ENCODE measurements around the gene PFKFB4. TPM values are rescaled to one million over a fixed set of nuclear protein-coding genes. Genes with fewer than 3 reads are reported as not detected.

PFKFB4 gene
- total RNA-seq, 1 experiment from 2014 or later: 12.3 TPM

- H2BK120ac ChIP-seq (ENCODE audit: low read depth, low read length, poor library complexity, severe bottlenecking): no peak overlapping the region
Measured at GRCh38 chr3:48584836-48585235, 28.2 kb upstream of the PFKFB4 start.

More at GRCh38 chr3:48584836-48585235, 28.2 kb upstream of the PFKFB4 start:
- Histone ChIP-seq H2AK5ac (ENCODE audit: insufficient read length, low read length) (no peak overlapping the region), H3K4me1 (ENCODE audit: insufficient read depth, low read length) (no peaks in the 10 kb centered on the region), H4K8ac (replicated peaks; ENCODE audit: insufficient read length, low read depth, low read length) (no peak overlapping the region), H3T11ph (ENCODE audit: low read length) (no peak overlapping the region), H3K27me3 (ENCODE audit: insufficient read depth, low read length) (no peaks in the 10 kb centered on the region), H2AFZ (ENCODE audit: low read length) (no peak overlapping the region), H3K79me1 (ENCODE audit: insufficient read depth, low read depth, low read length, poor library complexity, severe bottlenecking) (no peaks in the 10 kb centered on the region), H3K9me3 (ENCODE audit: control insufficient read depth, low read depth, low read length) (no peaks in the 10 kb centered on the region), H2BK20ac (ENCODE audit: low read depth, low read length, poor library complexity, severe bottlenecking) (no peak overlapping the region), H3K9ac (ENCODE audit: extremely low read depth, insufficient read length, low read length) (no peak overlapping the region), H3K14ac (ENCODE audit: insufficient read depth, low read length) (no peak overlapping the region), H4K20me1 (ENCODE audit: control insufficient read depth, insufficient read depth, insufficient read length) (no peaks in the 10 kb centered on the region), H2BK15ac (ENCODE audit: low read depth, low read length) (no peak overlapping the region), H3K27ac (ENCODE audit: insufficient read length, low read depth, low read length) (no peak overlapping the region), H3K4me2 (ENCODE audit: insufficient read depth, insufficient read length, low read length) (no peak overlapping the region), H3K79me2 (ENCODE audit: insufficient read depth, low read length) (no peaks in the 10 kb centered on the region), H3K56ac (ENCODE audit: insufficient read length, low read depth, low read length) (no peak overlapping the region), H4K5ac (ENCODE audit: insufficient read length, low read depth, low read length) (no peak overlapping the region), H4K91ac (ENCODE audit: insufficient read length, low read depth, low read length) (no peak overlapping the region), H3K4ac (ENCODE audit: low read depth, low read length) (no peak overlapping the region), H3K23ac (ENCODE audit: insufficient read length, low read depth, low read length) (no peak overlapping the region), H2BK12ac (ENCODE audit: insufficient read length, low read depth, low read length) (no peak overlapping the region), H3K18ac (ENCODE audit: insufficient read length, low read depth, low read length) (no peak overlapping the region), H2BK5ac (ENCODE audit: insufficient read length, low read length) (no peak overlapping the region), H3K23me2 (ENCODE audit: insufficient read length, low read depth, low read length, poor library complexity, severe bottlenecking) (no peaks in the 10 kb centered on the region)
- WGBS (ENCODE audit: extremely low coverage, insufficient read length, low lambda C conversion rate): no CpG with 5 or more reads among the region's 9 CpGs
- no peak overlapping the region for H3K27ac Mint-ChIP-seq
- TF ChIP-seq CTCF (conservative IDR thresholded peaks at IDR 0.05): no peak
- no peak for DNase-seq
- H3K4me1 Mint-ChIP-seq: peaks cover 5 to 9% of the 10 kb centered on the region in 2 experiments; a peak in 2 of 4 replicates
- no peaks in the 10 kb centered on the region for H3K9me3 Mint-ChIP-seq
- no peak overlapping the region for H3K4me3 Mint-ChIP-seq
- H3K36me3 Mint-ChIP-seq (ENCODE audit: insufficient read depth in 1 of 3, low read depth in 3 of 3): peaks cover 0 to 4% (median 0%) of the 10 kb centered on the region in 3 experiments; a peak in 3 of 7 replicates
- H3K27me3 Mint-ChIP-seq (ENCODE audit: low read depth): no peaks in the 10 kb centered on the region
